Adrenal gland (tissue), 5 donors: ENCODE results near the gene ACSF3.

ENCODE experiments used
- POLR2A ChIP-seq, 2 donors: fragments of 450-650 bp; IDR thresholded peaks; one replicate each; pipeline ENCODE4 v1.6.1; 2017; ENCODE audit warnings: antibody characterized with exemption in 2 of 2, mild to moderate bottlenecking in 2 of 2, moderate library complexity in 1 of 2
- TF ChIP-seq, protein P1 (sequence below), 6 experiments: fragments of 450-650 bp in 4 of 6; fragments of 200-600 bp in 2 of 6; sonication (generic) in 1 of 6; IDR thresholded peaks; 1 replicate in 5 of 6; 2 replicates in 1 of 6; pipeline versions ENCODE4 v1.5.1 to v1.8.0; 2016 to 2021; ENCODE audit warnings: antibody characterized with exemption in 6 of 6, mild to moderate bottlenecking in 2 of 6, moderate library complexity in 1 of 6
- donor health status: DM: no; HTN: no; CAD: no.

DNA sequence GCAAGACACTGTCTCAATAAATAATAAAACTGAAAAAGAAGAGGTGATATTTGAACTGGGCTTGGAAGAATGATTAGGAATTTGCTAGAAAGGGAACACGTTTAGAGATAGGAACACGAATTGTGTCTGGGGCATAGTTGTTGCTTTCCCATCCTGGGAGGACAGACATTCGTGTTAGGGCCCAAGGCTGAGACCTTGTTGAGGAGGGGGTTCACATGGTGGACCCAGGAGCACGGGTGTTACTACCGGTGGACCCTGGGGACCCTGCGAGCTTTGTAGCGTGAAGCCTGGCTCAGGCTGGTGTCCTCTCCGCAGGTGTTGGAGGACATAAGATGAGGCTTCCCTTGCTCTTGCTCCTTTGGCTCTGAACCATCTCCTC is 1.2 kb downstream of the ACSF3 start:
- TF ChIP-seq, protein P1, sequence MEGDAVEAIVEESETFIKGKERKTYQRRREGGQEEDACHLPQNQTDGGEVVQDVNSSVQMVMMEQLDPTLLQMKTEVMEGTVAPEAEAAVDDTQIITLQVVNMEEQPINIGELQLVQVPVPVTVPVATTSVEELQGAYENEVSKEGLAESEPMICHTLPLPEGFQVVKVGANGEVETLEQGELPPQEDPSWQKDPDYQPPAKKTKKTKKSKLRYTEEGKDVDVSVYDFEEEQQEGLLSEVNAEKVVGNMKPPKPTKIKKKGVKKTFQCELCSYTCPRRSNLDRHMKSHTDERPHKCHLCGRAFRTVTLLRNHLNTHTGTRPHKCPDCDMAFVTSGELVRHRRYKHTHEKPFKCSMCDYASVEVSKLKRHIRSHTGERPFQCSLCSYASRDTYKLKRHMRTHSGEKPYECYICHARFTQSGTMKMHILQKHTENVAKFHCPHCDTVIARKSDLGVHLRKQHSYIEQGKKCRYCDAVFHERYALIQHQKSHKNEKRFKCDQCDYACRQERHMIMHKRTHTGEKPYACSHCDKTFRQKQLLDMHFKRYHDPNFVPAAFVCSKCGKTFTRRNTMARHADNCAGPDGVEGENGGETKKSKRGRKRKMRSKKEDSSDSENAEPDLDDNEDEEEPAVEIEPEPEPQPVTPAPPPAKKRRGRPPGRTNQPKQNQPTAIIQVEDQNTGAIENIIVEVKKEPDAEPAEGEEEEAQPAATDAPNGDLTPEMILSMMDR (IDR thresholded peaks at IDR 0.05) = no peak
- TF ChIP-seq POLR2A (IDR thresholded peaks at IDR 0.05) = no peak
